K562 (cell line): ENCODE results near the gene CCDC7. TPM values are rescaled to one million over a fixed set of nuclear protein-coding genes. Genes with fewer than 3 reads are reported as not detected.
"Not testable (repeated sequence)": the region's sequence is repeated elsewhere in the genome, so short reads cannot be mapped to it uniquely, and the experiment has no call there.

Experiments used
- ATAC-seq: fragments of 200-7000 bp; cut with Tn5 transposase; 3 replicates; pipeline ENCODE4 v1.9.1; 2020; ENCODE audit warnings: moderate library complexity
- BruUV-seq: library from RNA; stranded (reverse); fragments of 400-500 nt; replicated peaks from 2 replicates; lab custom pipeline; 2021; lab: Mats Ljungman, UMichigan
- CTCF ChIA-PET: fragments of 300-600 bp; formaldehyde crosslinking; extraction: SDS; loops from one replicate; lab custom pipeline; 2021; ENCODE audit warnings: low intra/inter-chr PET ratio; lab: Yijun Ruan, JAX
- POLR2A ChIA-PET: fragments of 300-600, 350-650 bp; sonication (Branson Sonifier 250); formaldehyde crosslinking; extraction: SDS; loops from one replicate; lab custom pipeline; 2021; ENCODE audit warnings: antibody characterized with exemption, inconsistent platforms; lab: Yijun Ruan, JAX
- DNase-seq, 4 experiments: peaks; one replicate each; pipeline versions ENCODE4 v3.0.0 to v3.0.0-alpha.2; 2011 to 2018; ENCODE audit warnings: low spot score in 3 of 4, mixed read lengths in 3 of 4; ENCODE audit errors: extremely low read depth in 1 of 4
- FAIRE-seq: peaks from 2 replicates; lab custom pipeline; 2011; peaks lifted over from hg19 to GRCh38; lab: Jason Lieb, UNC
- H2AFZ ChIP-seq: 2 replicates; pipeline ENCODE4 v1.6.0; 2011; ENCODE audit warnings: low read depth, low read length, control low read depth, inconsistent platforms
- H3K27ac ChIP-seq: fragments of 200-600 bp; 3 replicates; pipeline ENCODE4 v1.8.0; 2011; ENCODE audit warnings: low read depth, mild to moderate bottlenecking, control low read depth, inconsistent platforms, low read length, moderate library complexity, mixed read lengths; ENCODE audit errors: extremely low read depth
- H3K27me3 ChIP-seq, 2 experiments: fragments of 300-600 bp in 1 of 2; 2 replicates in 1 of 2; 3 replicates in 1 of 2; pipeline versions ENCODE4 v1.6.0 to v1.8.0; 2011; ENCODE audit warnings: inconsistent platforms in 2 of 2, low read length in 2 of 2, mild to moderate bottlenecking in 1 of 2, mixed read lengths in 1 of 2, moderate library complexity in 1 of 2; ENCODE audit not compliant: control insufficient read depth in 2 of 2, insufficient read depth in 2 of 2
- H3K36me3 ChIP-seq: fragments of 300-600 bp; 3 replicates; pipeline ENCODE4 v1.8.0; 2011; ENCODE audit warnings: mild to moderate bottlenecking, low read length, inconsistent platforms; ENCODE audit not compliant: control insufficient read depth, insufficient read depth
- H3K4me1 ChIP-seq, 2 experiments: fragments of 200-600 bp in 1 of 2; replicated peaks in 1 of 2; 2 replicates in 1 of 2; 3 replicates in 1 of 2; pipeline versions ENCODE4 v1.5.1 to v1.8.0; 2011; ENCODE audit warnings: inconsistent platforms in 2 of 2, low read length in 2 of 2, mild to moderate bottlenecking in 1 of 2, mixed read lengths in 1 of 2, moderate library complexity in 1 of 2; ENCODE audit not compliant: control insufficient read depth in 2 of 2, insufficient read depth in 2 of 2
- H3K4me2 ChIP-seq: 2 replicates; pipeline ENCODE4 v1.6.1; 2011; ENCODE audit warnings: low read length, control low read depth, inconsistent platforms, mixed read lengths; ENCODE audit not compliant: insufficient read depth
- H3K4me3 ChIP-seq: fragments of 200-600 bp; sonication (generic), shearing (Covaris generic); 2 replicates; pipeline ENCODE4 v1.5.1; 2016; ENCODE audit warnings: control low read depth, inconsistent platforms
- H3K79me2 ChIP-seq: fragments of 200-600 bp; 3 replicates; pipeline ENCODE4 v1.8.0; 2011; ENCODE audit warnings: low read length, inconsistent platforms; ENCODE audit not compliant: control insufficient read depth, insufficient read depth
- H3K9ac ChIP-seq, 2 experiments: 2 replicates each; pipeline versions ENCODE4 v1.6.0 to v1.6.1; 2011; ENCODE audit warnings: low read depth in 2 of 2, low read length in 2 of 2, control low read depth in 1 of 2, inconsistent platforms in 1 of 2, mild to moderate bottlenecking in 1 of 2, mixed read lengths in 1 of 2; ENCODE audit not compliant: insufficient read depth in 1 of 2
- H3K9me1 ChIP-seq: one replicate; pipeline ENCODE4 v1.6.0; 2011; ENCODE audit warnings: inconsistent platforms, mild to moderate bottlenecking, low read length, moderate library complexity; ENCODE audit not compliant: control insufficient read depth, insufficient read depth
- H3K9me3 ChIP-seq: replicated peaks from 2 replicates; pipeline ENCODE4 v1.5.1; 2011; ENCODE audit warnings: low read depth, low read length, inconsistent platforms; ENCODE audit not compliant: control insufficient read depth, insufficient read depth
- H4K20me1 ChIP-seq: replicated peaks from 2 replicates; pipeline ENCODE4 v1.6.1; 2011; ENCODE audit warnings: low read length, inconsistent platforms, mixed read lengths; ENCODE audit not compliant: control insufficient read depth, insufficient read depth
- RBM22 ChIP-seq: fragments of 200-400 bp; formaldehyde crosslinking; IDR thresholded peaks from 2 replicates; pipeline ENCODE4 v1.6.1; 2018; ENCODE audit warnings: low read length, low read depth; ENCODE audit not compliant: poor library complexity, severe bottlenecking
- THAP7 ChIP-seq: fragments of 250-450 bp; sonication (Bioruptor Pico); IDR thresholded peaks from 2 replicates; pipeline ENCODE4 v1.5.0; 2021
- ZNF780A ChIP-seq: fragments of 250-450 bp; sonication (Bioruptor Pico); IDR thresholded peaks from 2 replicates; pipeline ENCODE4 v1.5.0; 2021; ENCODE audit warnings: mild to moderate bottlenecking
- WGBS: fragments of 100-300 bp; shearing (Covaris generic); methylation state at CpG from one replicate; pipeline ENCODE4 v1.1.6; 2016; ENCODE audit warnings: low coverage, mixed read lengths; ENCODE audit not compliant: insufficient coverage; ENCODE audit errors: missing lambda C conversion rate; 5-methylcytosine and 5-hydroxymethylcytosine counted together
- in situ Hi-C: fragments of 300-500 bp; cut with MboI; formaldehyde crosslinking; loops from 4 replicates; pipeline ENCODE4 v1.15.0; 2018; ENCODE audit warnings: inconsistent platforms, mixed read lengths
- intact Hi-C: fragments of 100-400 bp; cut with micrococcal nuclease; formaldehyde crosslinking; loops from 2 replicates; pipeline ENCODE4 v1.14.2; 2022
- polyA plus RNA-seq, 8 experiments: library from polyadenylated mRNA; depleted of rRNA in 4 of 8; stranded (reverse) in 5 of 8; unstranded in 3 of 8; fragments of >200 nt; fragmentation: Nextera tagmentation in 2 of 8; fragmentation: Illumina TruSeq in 1 of 8; extraction: Ambion mirVana in 2 of 8; extraction: Trizol in 1 of 8; gene quantifications; 2 replicates each; pipeline versions ENCODE4 v1.2.1 to v1.2.3, GENCODE V29; 2011 to 2014; ENCODE audit warnings: inconsistent platforms in 1 of 8, missing spikeins in 1 of 8
- total RNA-seq, 7 experiments: library from RNA; depleted of rRNA in 6 of 7; stranded (reverse); fragments of >200 nt in 6 of 7; fragmentation: Illumina TruSeq in 2 of 7; extraction: Trizol in 2 of 7; gene quantifications; 2 replicates each; pipeline versions ENCODE4 v1.2.1 to v1.2.3, GENCODE V29; 2011 to 2021; ENCODE audit warnings: low replicate concordance in 1 of 7

The CCDC7 gene
- total and polyA plus RNA-seq, 9 of the 15 experiments (the other 6 are each of a cell fraction or from before 2014, with no cell fraction given) = 1.5 to 6.6 (median 2.7) TPM

- Histone ChIP-seq H3K9me3 (no peaks in the 10 kb centered on the region), H4K20me1 (no peaks in the 10 kb centered on the region), H3K36me3 (peaks cover 86% of the 10 kb centered on the region), H3K27ac (no peak overlapping the region), H3K9me1 (no peaks in the 10 kb centered on the region), H3K27me3 (no peaks in the 10 kb centered on the region), H3K9ac (no peak overlapping the region), H2AFZ (no peak overlapping the region), H3K4me3 (no peak overlapping the region), H3K4me1 (no peaks in the 10 kb centered on the region), H3K4me2 (no peak overlapping the region), H3K79me2 (0 out of 3 replicates have a peak, but pooled peaks cover 2% of the 10 kb centered on the region)
- BruUV-seq = no TSS peak
- DNase-seq = no peak
- peak; percentile 38; the same call in 2 of the 3 replicates for ATAC-seq
- 79% methylated on average over 4 of the region's 4 CpGs for WGBS
- ChIA-PET POLR2A (no interaction called here), CTCF (no interaction called here)
- in situ Hi-C loops = no loop called here
- intact Hi-C loops = no loop called here
- peak; percentile 60 for FAIRE-seq
- TF ChIP-seq ZNF780A (CRISPR knock-in tag) (no peak), RBM22 (peak; percentile 37)
Measured at GRCh38 chr10:32906595-32906994, 460.7 kb downstream of the CCDC7 start.

- no peaks in the 10 kb centered on the region for H3K27me3 ChIP-seq
- H3K4me2 ChIP-seq = no peak overlapping the region
- no peaks in the 10 kb centered on the region for H3K9me3 ChIP-seq
- DNase-seq = no peak
- no TSS peak for BruUV-seq
- H3K27ac ChIP-seq = no peak overlapping the region
- H3K9ac ChIP-seq = no peak overlapping the region
- H3K79me2 ChIP-seq = 0 out of 3 replicates have a peak, but pooled peaks cover 2% of the 10 kb centered on the region
- ATAC-seq = no peak
- ChIA-PET CTCF (no interaction called here), POLR2A (interaction anchor here (0.9 kb wide), 1 partner anchor 45 kb away, joined by 5 read pairs; no protein-coding TSS in a partner anchor)
- FAIRE-seq = no peak
- in situ Hi-C loops (no loop called here), intact Hi-C loops (no loop called here)
- no peaks in the 10 kb centered on the region for H4K20me1 ChIP-seq
- H3K9me1 ChIP-seq = no peaks in the 10 kb centered on the region
- no peak for TF ChIP-seq THAP7
- H3K4me1 ChIP-seq = no peaks in the 10 kb centered on the region
- 95% methylated on average over 1 of the region's 1 CpG for WGBS
- no peak overlapping the region for H2AFZ ChIP-seq
- H3K36me3 ChIP-seq = peaks cover 71% of the 10 kb centered on the region
- no peak overlapping the region for H3K4me3 ChIP-seq
Measured at GRCh38 chr10:32909456-32909855, 463.5 kb downstream of the CCDC7 start.

GRCh38 chr10:32909970-32910369 is 464.0 kb downstream of the CCDC7 start:
- WGBS = 87% methylated on average over 4 of the region's 7 CpGs
- in situ Hi-C loops, H3K27ac ChIP-seq, BruUV-seq, FAIRE-seq, CTCF ChIA-PET, H3K9me3 ChIP-seq, ATAC-seq, H2AFZ ChIP-seq, H3K4me3 ChIP-seq, DNase-seq, H3K79me2 ChIP-seq, H3K9me1 ChIP-seq, H4K20me1 ChIP-seq, H3K9ac ChIP-seq, H3K4me1 ChIP-seq, H3K4me2 ChIP-seq, intact Hi-C loops, H3K27me3 ChIP-seq: not testable (repeated sequence)
- POLR2A ChIA-PET = interaction anchor here (0.9 kb wide), 1 partner anchor 44 kb away, joined by 5 read pairs; no protein-coding TSS in a partner anchor
- peaks cover 67% of the 10 kb centered on the region for H3K36me3 ChIP-seq
